ENCODE measurements around the gene PIP5K1C.

GRCh38 chr19:3595521-3596061 is 104.7 kb downstream of the PIP5K1C start:
- TF ChIP-seq CTCF (IDR thresholded peaks at IDR 0.05) (no peak), EP300 (IDR thresholded peaks at IDR 0.05) (no peak)

Data from ovary (tissue), 3 donors.